GM12878 (cell line): ENCODE data around the gene ANO2. TPM values are rescaled to one million over a fixed set of nuclear protein-coding genes. Genes with fewer than 3 reads are reported as not detected.

Experiments used
- ATAC-seq: fragments of 200-7000 bp; cut with Tn5 transposase; 3 replicates; pipeline ENCODE4 v1.9.1; 2020; ENCODE audit warnings: mild to moderate bottlenecking, moderate library complexity
- BruUV-seq: library from RNA; stranded (reverse); fragments of 400-500 nt; replicated peaks from 2 replicates; lab custom pipeline; 2021; lab: Mats Ljungman, UMichigan
- CTCF ChIA-PET: fragments of 300-600 bp; sonication (Branson Sonifier 250); formaldehyde crosslinking; extraction: SDS; loops from one replicate; lab custom pipeline; 2021; ENCODE audit warnings: inconsistent platforms; lab: Yijun Ruan, JAX
- POLR2A ChIA-PET: fragments of 350-600 bp; formaldehyde crosslinking; extraction: SDS; loops from one replicate; lab custom pipeline; 2021; ENCODE audit warnings: inconsistent platforms; lab: Charles Lee
- RAD21 ChIA-PET: fragments of 300-600 bp; sonication (Branson Sonifier 250); formaldehyde crosslinking; loops from one replicate; lab custom pipeline; 2023; ENCODE audit warnings: antibody characterized with exemption; ENCODE audit not compliant: unreplicated experiment; lab: Charles Lee
- SMC1A ChIA-PET: fragments of 300-600 bp; sonication (Branson Sonifier 250); formaldehyde crosslinking; loops from one replicate; lab custom pipeline; 2023; ENCODE audit not compliant: unreplicated experiment, uncharacterized antibody; lab: Charles Lee
- DNase-seq: peaks from one replicate; pipeline ENCODE4 v3.0.0-alpha.2; 2011; ENCODE audit warnings: low read depth, low spot score
- FAIRE-seq: peaks from 3 replicates; lab custom pipeline; 2011; peaks lifted over from hg19 to GRCh38; lab: Jason Lieb, UNC
- H2AFZ ChIP-seq: 2 replicates; pipeline ENCODE4 v1.6.0; 2011; ENCODE audit warnings: low read depth, low read length, control low read depth; ENCODE audit not compliant: control insufficient read depth
- H3K27ac ChIP-seq: 2 replicates; pipeline ENCODE4 v1.5.1; 2011; ENCODE audit warnings: control low read depth; ENCODE audit not compliant: control insufficient read depth, insufficient read depth
- H3K27me3 ChIP-seq, 2 experiments: replicated peaks in 1 of 2; 2 replicates each; pipeline versions ENCODE4 v1.6.0 to v1.6.1; 2011; ENCODE audit warnings: low read length in 1 of 2; ENCODE audit not compliant: control insufficient read depth in 2 of 2, insufficient read depth in 2 of 2
- H3K36me3 ChIP-seq, 2 experiments: 2 replicates each; pipeline ENCODE4 v1.5.1; 2011; ENCODE audit warnings: low read length in 1 of 2; ENCODE audit not compliant: control insufficient read depth in 2 of 2, insufficient read depth in 2 of 2
- H3K4me1 ChIP-seq: 2 replicates; pipeline ENCODE4 v1.6.1; 2011; ENCODE audit warnings: mild to moderate bottlenecking, low read length, moderate library complexity, mixed read lengths; ENCODE audit not compliant: control insufficient read depth, insufficient read depth
- H3K4me2 ChIP-seq: 2 replicates; pipeline ENCODE4 v1.6.0; 2011; ENCODE audit warnings: control low read depth; ENCODE audit not compliant: control insufficient read depth, insufficient read depth
- H3K4me3 ChIP-seq: fragments of 200-600 bp; sonication (generic); 2 replicates; pipeline ENCODE4 v1.5.1; 2016
- H3K79me2 ChIP-seq: 2 replicates; pipeline ENCODE4 v1.6.0; 2011; ENCODE audit warnings: low read length; ENCODE audit not compliant: control insufficient read depth, insufficient read depth
- H3K9ac ChIP-seq: 2 replicates; pipeline ENCODE4 v1.8.0; 2011; ENCODE audit warnings: low read length, control low read depth, mixed read lengths; ENCODE audit not compliant: control insufficient read depth, insufficient read depth
- H3K9me3 ChIP-seq: replicated peaks from 3 replicates; pipeline ENCODE4 v1.5.1; 2011; ENCODE audit warnings: mild to moderate bottlenecking, low read length; ENCODE audit not compliant: control insufficient read depth, insufficient read depth
- H4K20me1 ChIP-seq: 2 replicates; pipeline ENCODE4 v1.6.0; 2011; ENCODE audit not compliant: control insufficient read depth, insufficient read depth
- EED ChIP-seq: sonication (generic); IDR thresholded peaks from 2 replicates; pipeline ENCODE4 v1.6.1; 2016; ENCODE audit warnings: antibody characterized with exemption, low read depth
- IRF4 ChIP-seq: IDR thresholded peaks from 2 replicates; pipeline ENCODE4 v1.6.1; 2011; ENCODE audit warnings: low read depth, low read length
- SUZ12 ChIP-seq: fragments of 200-600 bp; sonication (generic); IDR thresholded peaks from one replicate; pipeline ENCODE4 v1.6.1; 2018; ENCODE audit warnings: antibody characterized with exemption, mild to moderate bottlenecking; ENCODE audit not compliant: unreplicated experiment
- WGBS: methylation state at CpG from one replicate; pipeline ENCODE4 v1.1.6; 2016; ENCODE audit warnings: low lambda C conversion rate; ENCODE audit not compliant: insufficient replicate concordance, insufficient coverage; ENCODE audit errors: missing lambda C conversion rate; 5-methylcytosine and 5-hydroxymethylcytosine counted together
- in situ Hi-C: fragments of 300-500 bp; cut with MboI; formaldehyde crosslinking; loops from 9 replicates; pipeline ENCODE4 v1.14.3; 2018; ENCODE audit warnings: mixed read lengths
- intact Hi-C: fragments of 100-400 bp; cut with micrococcal nuclease; formaldehyde crosslinking; loops from one replicate; pipeline ENCODE4 v1.14.2; 2022; ENCODE audit not compliant: unreplicated experiment
- polyA plus RNA-seq, 11 experiments: library from polyadenylated mRNA; depleted of rRNA in 4 of 11; unstranded in 6 of 11; stranded (reverse) in 5 of 11; fragments of >200 nt; fragmentation: Nextera tagmentation in 4 of 11; fragmentation: Illumina TruSeq in 1 of 11; extraction: Ambion mirVana in 4 of 11; extraction: Trizol in 1 of 11; gene quantifications; 1 replicate in 1 of 11; 2 replicates in 10 of 11; pipeline versions ENCODE4 v1.2.1 to v1.2.3, GENCODE V29; 2011 to 2016; ENCODE audit warnings: inconsistent platforms in 2 of 11, missing spikeins in 2 of 11, low read depth in 1 of 11
- total RNA-seq, 4 experiments: library from RNA; depleted of rRNA in 3 of 4; stranded (reverse); fragments of >200 nt in 3 of 4; fragmentation: Illumina TruSeq in 1 of 4; extraction: Trizol in 1 of 4; gene quantifications; 2 replicates each; pipeline versions ENCODE4 v1.2.1 to v1.2.3, GENCODE V29; 2013 to 2021
- TF ChIP-seq, protein P1 (sequence below): IDR thresholded peaks from 2 replicates; pipeline ENCODE4 v1.6.1; 2011; ENCODE audit warnings: mild to moderate bottlenecking, low read depth, low read length, moderate library complexity; ENCODE audit not compliant: insufficient replicate concordance
- TF ChIP-seq, protein P2 (sequence below): fragments of 450-650 bp; IDR thresholded peaks from 2 replicates; pipeline ENCODE4 v1.6.1; 2017; ENCODE audit warnings: mild to moderate bottlenecking, moderate library complexity

The ANO2 gene
- total and polyA plus RNA-seq, 10 of the 15 experiments (the other 5 are each of a cell fraction or from before 2014, with no cell fraction given), result not detected

GRCh38 chr12:5720381-5721005 lies 224.6 kb downstream of the ANO2 start:
- Histone ChIP-seq H3K4me3 (no peak overlapping the region), H2AFZ (no peak overlapping the region), H4K20me1 (no peaks in the 10 kb centered on the region), H3K4me1 (no peaks in the 10 kb centered on the region), H3K36me3 (no peaks in the 10 kb centered on the region), H3K27me3 (peaks cover 0 to 5% of the 10 kb centered on the region in 2 experiments; a peak in 3 of 4 replicates), H3K79me2 (no peaks in the 10 kb centered on the region), H3K4me2 (no peak overlapping the region), H3K27ac (no peak overlapping the region), H3K9me3 (no peaks in the 10 kb centered on the region), H3K9ac (no peak overlapping the region)
- 31% methylated on average over 7 of the region's 7 CpGs for WGBS
- DNase-seq, result no peak
- no TSS peak for BruUV-seq
- no peak for FAIRE-seq
- ChIA-PET SMC1A (no interaction called here), POLR2A (no interaction called here), CTCF (interaction anchor here (1.3 kb wide), 1 partner anchor 24 kb away, joined by 4 read pairs; no protein-coding TSS in a partner anchor), RAD21 (interaction anchor here (0.7 kb wide), 1 partner anchor 108 kb away, joined by 3 read pairs; no protein-coding TSS in a partner anchor)
- in situ Hi-C loops (no loop called here), intact Hi-C loops (no loop called here)
- no peak for ATAC-seq
- TF ChIP-seq SUZ12 (no peak), EED (no peak), IRF4 (no peak)
- TF ChIP-seq, protein P1, sequence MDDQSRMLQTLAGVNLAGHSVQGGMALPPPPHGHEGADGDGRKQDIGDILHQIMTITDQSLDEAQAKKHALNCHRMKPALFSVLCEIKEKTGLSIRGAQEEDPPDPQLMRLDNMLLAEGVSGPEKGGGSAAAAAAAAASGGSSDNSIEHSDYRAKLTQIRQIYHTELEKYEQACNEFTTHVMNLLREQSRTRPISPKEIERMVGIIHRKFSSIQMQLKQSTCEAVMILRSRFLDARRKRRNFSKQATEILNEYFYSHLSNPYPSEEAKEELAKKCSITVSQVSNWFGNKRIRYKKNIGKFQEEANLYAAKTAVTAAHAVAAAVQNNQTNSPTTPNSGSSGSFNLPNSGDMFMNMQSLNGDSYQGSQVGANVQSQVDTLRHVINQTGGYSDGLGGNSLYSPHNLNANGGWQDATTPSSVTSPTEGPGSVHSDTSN, result no peak
- TF ChIP-seq, protein P2, sequence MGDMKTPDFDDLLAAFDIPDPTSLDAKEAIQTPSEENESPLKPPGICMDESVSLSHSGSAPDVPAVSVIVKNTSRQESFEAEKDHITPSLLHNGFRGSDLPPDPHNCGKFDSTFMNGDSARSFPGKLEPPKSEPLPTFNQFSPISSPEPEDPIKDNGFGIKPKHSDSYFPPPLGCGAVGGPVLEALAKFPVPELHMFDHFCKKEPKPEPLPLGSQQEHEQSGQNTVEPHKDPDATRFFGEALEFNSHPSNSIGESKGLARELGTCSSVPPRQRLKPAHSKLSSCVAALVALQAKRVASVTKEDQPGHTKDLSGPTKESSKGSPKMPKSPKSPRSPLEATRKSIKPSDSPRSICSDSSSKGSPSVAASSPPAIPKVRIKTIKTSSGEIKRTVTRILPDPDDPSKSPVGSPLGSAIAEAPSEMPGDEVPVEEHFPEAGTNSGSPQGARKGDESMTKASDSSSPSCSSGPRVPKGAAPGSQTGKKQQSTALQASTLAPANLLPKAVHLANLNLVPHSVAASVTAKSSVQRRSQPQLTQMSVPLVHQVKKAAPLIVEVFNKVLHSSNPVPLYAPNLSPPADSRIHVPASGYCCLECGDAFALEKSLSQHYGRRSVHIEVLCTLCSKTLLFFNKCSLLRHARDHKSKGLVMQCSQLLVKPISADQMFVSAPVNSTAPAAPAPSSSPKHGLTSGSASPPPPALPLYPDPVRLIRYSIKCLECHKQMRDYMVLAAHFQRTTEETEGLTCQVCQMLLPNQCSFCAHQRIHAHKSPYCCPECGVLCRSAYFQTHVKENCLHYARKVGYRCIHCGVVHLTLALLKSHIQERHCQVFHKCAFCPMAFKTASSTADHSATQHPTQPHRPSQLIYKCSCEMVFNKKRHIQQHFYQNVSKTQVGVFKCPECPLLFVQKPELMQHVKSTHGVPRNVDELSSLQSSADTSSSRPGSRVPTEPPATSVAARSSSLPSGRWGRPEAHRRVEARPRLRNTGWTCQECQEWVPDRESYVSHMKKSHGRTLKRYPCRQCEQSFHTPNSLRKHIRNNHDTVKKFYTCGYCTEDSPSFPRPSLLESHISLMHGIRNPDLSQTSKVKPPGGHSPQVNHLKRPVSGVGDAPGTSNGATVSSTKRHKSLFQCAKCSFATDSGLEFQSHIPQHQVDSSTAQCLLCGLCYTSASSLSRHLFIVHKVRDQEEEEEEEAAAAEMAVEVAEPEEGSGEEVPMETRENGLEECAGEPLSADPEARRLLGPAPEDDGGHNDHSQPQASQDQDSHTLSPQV, result no peak
